Neural cell (in vitro differentiated cells): ENCODE measurements around the gene GRAMD4. TPM values are rescaled to one million over a fixed set of nuclear protein-coding genes. Genes with fewer than 3 reads are reported as not detected.

Source experiments
- H2AFZ ChIP-seq: fragments of 200-600, 300-800 bp; sonication (generic), shearing (Covaris generic); 2 replicates; pipeline ENCODE4 v1.6.0; 2014; ENCODE audit warnings: low read depth, mild to moderate bottlenecking, antibody characterized with exemption, low read length, moderate library complexity
- H3F3A ChIP-seq: fragments of 200-600 bp; shearing (Covaris generic); 2 replicates; pipeline ENCODE4 v1.6.1; 2016; ENCODE audit warnings: mild to moderate bottlenecking, moderate library complexity, mixed read lengths, antibody characterized with exemption, low read length; ENCODE audit not compliant: insufficient read depth, poor library complexity, severe bottlenecking
- H3K27ac ChIP-seq: fragments of 200-600, 300-800 bp; sonication (generic), shearing (Covaris generic); 2 replicates; pipeline ENCODE4 v1.5.1; 2014; ENCODE audit warnings: mild to moderate bottlenecking, low read length, moderate library complexity
- H3K27me3 ChIP-seq: fragments of 300-800, 200-600 bp; sonication (generic), shearing (Covaris generic); 2 replicates; pipeline ENCODE4 v1.6.0; 2014; ENCODE audit warnings: mild to moderate bottlenecking, low read depth, low read length, moderate library complexity; ENCODE audit not compliant: insufficient read depth
- H3K36me3 ChIP-seq: fragments of 300-800, 200-600 bp; sonication (generic), shearing (Covaris generic); 2 replicates; pipeline ENCODE4 v1.5.1; 2014; ENCODE audit warnings: mild to moderate bottlenecking, antibody characterized with exemption, low read length, moderate library complexity; ENCODE audit not compliant: insufficient read depth
- H3K4me2 ChIP-seq: fragments of 300-800, 200-600 bp; sonication (generic), shearing (Covaris generic); 2 replicates; pipeline ENCODE4 v1.6.0; 2014; ENCODE audit warnings: mild to moderate bottlenecking, low read length
- H3K4me3 ChIP-seq: fragments of 300-800, 200-600 bp; sonication (generic), shearing (Covaris generic); 2 replicates; pipeline ENCODE4 v1.5.1; 2014; ENCODE audit warnings: mild to moderate bottlenecking, low read length, moderate library complexity
- H3K79me2 ChIP-seq: fragments of 200-600 bp; shearing (Covaris generic); replicated peaks from 2 replicates; pipeline ENCODE4 v1.6.0; 2014; ENCODE audit warnings: mild to moderate bottlenecking, low read length, moderate library complexity; ENCODE audit not compliant: insufficient read depth
- H3K9ac ChIP-seq: fragments of 300-800, 200-600 bp; sonication (generic), shearing (Covaris generic); 2 replicates; pipeline ENCODE4 v1.6.1; 2016; ENCODE audit warnings: mild to moderate bottlenecking, low read length, mixed read lengths
- H3K9me2 ChIP-seq: fragments of 200-600 bp; shearing (Covaris generic); 2 replicates; pipeline ENCODE4 v1.6.1; 2016; ENCODE audit warnings: mild to moderate bottlenecking, low read length, mixed read lengths; ENCODE audit not compliant: insufficient read depth
- H3K9me3 ChIP-seq: fragments of 200-600, 300-800 bp; sonication (generic), shearing (Covaris generic); 2 replicates; pipeline ENCODE4 v1.6.1; 2016; ENCODE audit warnings: mild to moderate bottlenecking, mixed run types, low read length, moderate library complexity, mixed read lengths
- H4K20me1 ChIP-seq: fragments of 200-600 bp; shearing (Covaris generic); 2 replicates; pipeline ENCODE4 v1.6.1; 2016; ENCODE audit warnings: mild to moderate bottlenecking, mixed run types; ENCODE audit not compliant: insufficient read depth
- CTCF ChIP-seq: fragments of 450-650 bp; IDR thresholded peaks from 2 replicates; pipeline ENCODE4 v1.5.1; 2014; ENCODE audit warnings: antibody characterized with exemption, mild to moderate bottlenecking, moderate library complexity; ENCODE audit not compliant: poor library complexity, severe bottlenecking
- EP300 ChIP-seq: fragments of 450-650 bp; conservative IDR thresholded peaks from 2 replicates; pipeline ENCODE4 v1.6.1; 2014; ENCODE audit warnings: antibody characterized with exemption, mild to moderate bottlenecking, moderate library complexity; ENCODE audit not compliant: poor library complexity, severe bottlenecking
- EZH2 ChIP-seq: fragments of 200-600, 300-800 bp; shearing (Covaris generic), sonication (generic); IDR thresholded peaks from 2 replicates; pipeline ENCODE4 v1.6.1; 2014; ENCODE audit warnings: antibody characterized with exemption, low read length, borderline replicate concordance, mild to moderate bottlenecking; ENCODE audit not compliant: insufficient read depth, poor library complexity, severe bottlenecking
- MXI1 ChIP-seq: fragments of 450-650 bp; conservative IDR thresholded peaks from 2 replicates; pipeline ENCODE4 v1.6.1; 2014; ENCODE audit warnings: antibody characterized with exemption, mild to moderate bottlenecking; ENCODE audit not compliant: poor library complexity, severe bottlenecking
- POLR2AphosphoS5 ChIP-seq: IDR thresholded peaks from 2 replicates; pipeline ENCODE4 v1.6.1; 2012
- RAD21 ChIP-seq: fragments of 450-650 bp; conservative IDR thresholded peaks from 2 replicates; pipeline ENCODE4 v1.6.1; 2014; ENCODE audit warnings: antibody characterized with exemption, mild to moderate bottlenecking, moderate library complexity
- SMC3 ChIP-seq: fragments of 450-650 bp; conservative IDR thresholded peaks from 2 replicates; pipeline ENCODE4 v1.6.1; 2014; ENCODE audit warnings: antibody characterized with exemption, mild to moderate bottlenecking, moderate library complexity; ENCODE audit not compliant: poor library complexity
- TAF1 ChIP-seq: IDR thresholded peaks from 2 replicates; pipeline ENCODE4 v1.6.1; 2012; ENCODE audit warnings: low read depth
- polyA plus RNA-seq: library from polyadenylated mRNA; depleted of rRNA; stranded (reverse); fragments of >200 nt; gene quantifications from 2 replicates; pipeline ENCODE4 v1.2.3, GENCODE V29; 2014
- TF ChIP-seq, protein P1 (sequence below): IDR thresholded peaks from 2 replicates; pipeline ENCODE4 v1.6.1; 2012; ENCODE audit warnings: borderline replicate concordance

Gene GRAMD4
- polyA plus RNA-seq, 1 donor from 2014 or later: 35.6 TPM

DNA sequence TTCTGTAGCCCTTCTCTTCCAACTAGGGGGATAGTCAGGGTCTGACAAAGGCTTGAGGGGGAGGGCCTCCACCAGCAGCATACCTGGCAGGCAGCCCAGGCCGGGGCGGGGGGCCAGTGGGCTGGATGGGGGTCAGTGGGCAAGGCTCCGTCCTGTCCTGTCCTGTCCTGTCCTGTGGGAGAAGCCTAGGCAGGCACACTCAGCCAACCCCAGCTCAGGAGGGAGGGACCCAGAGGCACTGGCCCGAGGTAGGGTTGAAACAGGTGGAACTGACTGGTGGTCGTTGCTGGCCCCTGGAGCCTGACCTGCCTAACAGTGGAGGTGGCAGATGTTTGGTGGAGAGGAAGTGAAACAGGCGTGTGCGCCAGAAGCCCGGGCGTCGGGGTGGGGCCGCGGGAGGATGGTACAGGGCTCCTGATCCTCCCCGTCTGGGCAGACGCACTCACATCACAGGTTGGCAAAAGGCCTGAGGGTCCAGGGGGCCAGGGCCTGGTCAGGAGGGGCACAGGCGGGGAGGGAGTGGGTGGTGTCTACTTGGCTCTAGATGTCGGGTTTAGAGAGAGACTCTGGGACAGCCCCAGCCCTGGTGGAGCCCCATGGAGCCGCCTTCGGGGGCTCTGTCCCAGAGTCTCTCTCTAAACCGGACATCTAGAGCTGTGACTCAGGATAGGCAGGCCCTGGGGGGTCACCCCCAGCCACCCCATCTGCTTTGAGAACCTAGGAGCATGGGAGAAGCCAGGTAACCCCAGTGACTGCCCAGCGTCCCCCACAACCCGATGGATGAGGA is 32.5 kb upstream of the GRAMD4 start:
- H3F3A ChIP-seq: no peaks in the 10 kb centered on the region
- H3K4me3 ChIP-seq: no peak overlapping the region
- H3K27ac ChIP-seq: no peak overlapping the region
- no peak overlapping the region for H2AFZ ChIP-seq
- no peaks in the 10 kb centered on the region for H3K9me2 ChIP-seq
- no peaks in the 10 kb centered on the region for H3K79me2 ChIP-seq
- H3K36me3 ChIP-seq: no peaks in the 10 kb centered on the region
- TF ChIP-seq POLR2AphosphoS5 (no peak), RAD21 (no peak), CTCF (no peak), MXI1 (no peak), EZH2 (no peak), EP300 (no peak), SMC3 (no peak), TAF1 (no peak)
- TF ChIP-seq, protein P1, sequence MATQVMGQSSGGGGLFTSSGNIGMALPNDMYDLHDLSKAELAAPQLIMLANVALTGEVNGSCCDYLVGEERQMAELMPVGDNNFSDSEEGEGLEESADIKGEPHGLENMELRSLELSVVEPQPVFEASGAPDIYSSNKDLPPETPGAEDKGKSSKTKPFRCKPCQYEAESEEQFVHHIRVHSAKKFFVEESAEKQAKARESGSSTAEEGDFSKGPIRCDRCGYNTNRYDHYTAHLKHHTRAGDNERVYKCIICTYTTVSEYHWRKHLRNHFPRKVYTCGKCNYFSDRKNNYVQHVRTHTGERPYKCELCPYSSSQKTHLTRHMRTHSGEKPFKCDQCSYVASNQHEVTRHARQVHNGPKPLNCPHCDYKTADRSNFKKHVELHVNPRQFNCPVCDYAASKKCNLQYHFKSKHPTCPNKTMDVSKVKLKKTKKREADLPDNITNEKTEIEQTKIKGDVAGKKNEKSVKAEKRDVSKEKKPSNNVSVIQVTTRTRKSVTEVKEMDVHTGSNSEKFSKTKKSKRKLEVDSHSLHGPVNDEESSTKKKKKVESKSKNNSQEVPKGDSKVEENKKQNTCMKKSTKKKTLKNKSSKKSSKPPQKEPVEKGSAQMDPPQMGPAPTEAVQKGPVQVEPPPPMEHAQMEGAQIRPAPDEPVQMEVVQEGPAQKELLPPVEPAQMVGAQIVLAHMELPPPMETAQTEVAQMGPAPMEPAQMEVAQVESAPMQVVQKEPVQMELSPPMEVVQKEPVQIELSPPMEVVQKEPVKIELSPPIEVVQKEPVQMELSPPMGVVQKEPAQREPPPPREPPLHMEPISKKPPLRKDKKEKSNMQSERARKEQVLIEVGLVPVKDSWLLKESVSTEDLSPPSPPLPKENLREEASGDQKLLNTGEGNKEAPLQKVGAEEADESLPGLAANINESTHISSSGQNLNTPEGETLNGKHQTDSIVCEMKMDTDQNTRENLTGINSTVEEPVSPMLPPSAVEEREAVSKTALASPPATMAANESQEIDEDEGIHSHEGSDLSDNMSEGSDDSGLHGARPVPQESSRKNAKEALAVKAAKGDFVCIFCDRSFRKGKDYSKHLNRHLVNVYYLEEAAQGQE: no peak
- H3K9ac ChIP-seq: no peak overlapping the region
- H3K4me2 ChIP-seq: no peak overlapping the region
- H3K9me3 ChIP-seq: no peaks in the 10 kb centered on the region
- H3K27me3 ChIP-seq: no peaks in the 10 kb centered on the region
- H4K20me1 ChIP-seq: peaks cover 3% of the 10 kb centered on the region

- Histone ChIP-seq H3K9me3 (no peaks in the 10 kb centered on the region), H3K79me2 (no peaks in the 10 kb centered on the region), H3K4me3 (no peak overlapping the region), H3K4me2 (no peak overlapping the region), H3F3A (no peaks in the 10 kb centered on the region), H3K27me3 (no peaks in the 10 kb centered on the region), H3K27ac (no peak overlapping the region), H2AFZ (no peak overlapping the region), H3K9ac (no peak overlapping the region), H3K36me3 (no peaks in the 10 kb centered on the region), H4K20me1 (peaks cover 3% of the 10 kb centered on the region), H3K9me2 (no peaks in the 10 kb centered on the region)
- TF ChIP-seq, protein P1: no peak
- no peak for TF ChIP-seq RAD21
- no peak for TF ChIP-seq MXI1
- TF ChIP-seq EP300: no peak
- no peak for TF ChIP-seq EZH2
- TF ChIP-seq POLR2AphosphoS5: no peak
- TF ChIP-seq CTCF: no peak
- no peak for TF ChIP-seq SMC3
- no peak for TF ChIP-seq TAF1
These were observed 31.7 kb upstream of the GRAMD4 start for GRCh38 chr22:46588279-46589140.
